Ovary (tissue), 3 donors: Measurements from ENCODE around the gene KPNA6.

Experiments used
- EP300 ChIP-seq: sonication (generic); formaldehyde crosslinking; IDR thresholded peaks from one replicate; pipeline ENCODE4 v1.6.1; 2017; ENCODE audit warnings: antibody characterized with exemption
- POLR2A ChIP-seq: fragments of 450-650 bp; IDR thresholded peaks from one replicate; pipeline ENCODE4 v1.6.1; 2017; ENCODE audit warnings: antibody characterized with exemption, mild to moderate bottlenecking, moderate library complexity
- TF ChIP-seq, protein P1 (sequence below), 3 donors: fragments of 450-650 bp in 2 of 3; fragments of 200-600 bp in 1 of 3; IDR thresholded peaks; one replicate each; pipeline versions ENCODE4 v1.5.1 to v1.8.0; 2016 to 2022; ENCODE audit warnings: antibody characterized with exemption in 3 of 3, mild to moderate bottlenecking in 1 of 3
- donor health status: DM: no; HTN: no; CAD: no.

DNA sequence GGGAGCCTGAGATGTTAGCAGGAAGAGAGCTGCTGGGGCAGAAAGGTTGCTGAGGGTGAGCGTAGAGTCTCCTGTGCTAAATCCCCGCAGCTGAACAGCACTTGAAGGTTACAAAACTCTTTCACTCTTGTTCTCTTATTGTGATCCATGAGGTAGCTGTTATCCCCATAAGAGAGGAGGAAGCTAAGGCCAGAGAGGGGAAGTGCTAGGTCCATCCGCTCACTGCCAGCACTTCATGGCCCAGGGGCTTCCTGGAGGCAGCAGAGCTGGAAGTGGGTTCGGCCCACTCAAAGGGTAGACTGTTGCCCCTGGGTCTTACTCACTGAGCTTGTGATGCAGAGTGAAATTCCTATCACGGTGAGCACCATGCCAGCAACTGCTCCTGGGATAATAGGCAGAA lies 108.7 kb downstream of the KPNA6 start:
- TF ChIP-seq, protein P1, sequence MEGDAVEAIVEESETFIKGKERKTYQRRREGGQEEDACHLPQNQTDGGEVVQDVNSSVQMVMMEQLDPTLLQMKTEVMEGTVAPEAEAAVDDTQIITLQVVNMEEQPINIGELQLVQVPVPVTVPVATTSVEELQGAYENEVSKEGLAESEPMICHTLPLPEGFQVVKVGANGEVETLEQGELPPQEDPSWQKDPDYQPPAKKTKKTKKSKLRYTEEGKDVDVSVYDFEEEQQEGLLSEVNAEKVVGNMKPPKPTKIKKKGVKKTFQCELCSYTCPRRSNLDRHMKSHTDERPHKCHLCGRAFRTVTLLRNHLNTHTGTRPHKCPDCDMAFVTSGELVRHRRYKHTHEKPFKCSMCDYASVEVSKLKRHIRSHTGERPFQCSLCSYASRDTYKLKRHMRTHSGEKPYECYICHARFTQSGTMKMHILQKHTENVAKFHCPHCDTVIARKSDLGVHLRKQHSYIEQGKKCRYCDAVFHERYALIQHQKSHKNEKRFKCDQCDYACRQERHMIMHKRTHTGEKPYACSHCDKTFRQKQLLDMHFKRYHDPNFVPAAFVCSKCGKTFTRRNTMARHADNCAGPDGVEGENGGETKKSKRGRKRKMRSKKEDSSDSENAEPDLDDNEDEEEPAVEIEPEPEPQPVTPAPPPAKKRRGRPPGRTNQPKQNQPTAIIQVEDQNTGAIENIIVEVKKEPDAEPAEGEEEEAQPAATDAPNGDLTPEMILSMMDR (IDR thresholded peaks at IDR 0.05) = no peak
- TF ChIP-seq POLR2A = no peak
- TF ChIP-seq EP300 = no peak
